Effector memory CD4-positive, alpha-beta T cell (primary cell): ENCODE measurements around the gene RBMS3.

Experiments
- DNase-seq, 3 donors: peaks; one replicate each; pipeline ENCODE4 v3.0.0-alpha.2; 2020
- H3K27ac ChIP-seq: 2 replicates; pipeline ENCODE4 v1.7.0; 2013; ENCODE audit warnings: mild to moderate bottlenecking, low read length, moderate library complexity; ENCODE audit not compliant: insufficient read depth, poor library complexity, severe bottlenecking
- H3K27me3 ChIP-seq: replicated peaks from 2 replicates; pipeline ENCODE4 v1.7.0; 2013; ENCODE audit warnings: mild to moderate bottlenecking, low read length; ENCODE audit not compliant: insufficient read depth, control insufficient read depth, poor library complexity, severe bottlenecking
- H3K36me3 ChIP-seq: 2 replicates; pipeline ENCODE4 v1.7.0; 2013; ENCODE audit warnings: mild to moderate bottlenecking, low read length, moderate library complexity; ENCODE audit not compliant: control insufficient read depth, insufficient read depth
- H3K4me1 ChIP-seq: 2 replicates; pipeline ENCODE4 v1.7.0; 2013; ENCODE audit warnings: low read length, mild to moderate bottlenecking; ENCODE audit not compliant: control insufficient read depth, insufficient read depth, poor library complexity, severe bottlenecking
- H3K4me3 ChIP-seq: 2 replicates; pipeline ENCODE4 v1.7.0; 2013; ENCODE audit warnings: low read length, low read depth, mild to moderate bottlenecking; ENCODE audit not compliant: insufficient read depth, poor library complexity, severe bottlenecking
- H3K9me3 ChIP-seq: 2 replicates; pipeline ENCODE4 v1.7.0; 2013; ENCODE audit warnings: mild to moderate bottlenecking, low read length, moderate library complexity; ENCODE audit not compliant: control insufficient read depth

RBMS3 gene

DNA sequence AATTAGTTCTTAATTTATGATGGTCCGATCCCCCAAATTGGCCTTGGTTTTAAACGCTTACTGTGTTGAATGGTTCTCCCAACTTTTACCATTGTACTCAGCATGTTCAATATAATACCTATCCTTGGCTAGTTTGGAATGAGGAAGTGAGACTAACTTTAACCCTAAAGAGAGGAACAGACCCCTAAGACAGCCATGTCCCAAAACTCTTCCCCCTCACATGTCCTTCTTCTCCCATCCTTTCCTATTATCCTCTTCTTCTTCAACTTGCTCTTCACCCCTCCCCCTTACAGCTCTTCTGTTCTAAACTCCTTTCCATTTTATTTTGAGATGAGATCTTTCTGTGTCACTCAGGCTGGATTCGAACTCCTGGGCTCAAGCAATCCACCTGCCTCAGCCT is 116.5 kb downstream of the RBMS3 start:
- H3K4me3 ChIP-seq: no peak overlapping the region
- no peaks in the 10 kb centered on the region for H3K27me3 ChIP-seq
- H3K27ac ChIP-seq: no peak overlapping the region
- no peak for DNase-seq
- no peaks in the 10 kb centered on the region for H3K4me1 ChIP-seq
- no peaks in the 10 kb centered on the region for H3K9me3 ChIP-seq
- no peaks in the 10 kb centered on the region for H3K36me3 ChIP-seq

DNA sequence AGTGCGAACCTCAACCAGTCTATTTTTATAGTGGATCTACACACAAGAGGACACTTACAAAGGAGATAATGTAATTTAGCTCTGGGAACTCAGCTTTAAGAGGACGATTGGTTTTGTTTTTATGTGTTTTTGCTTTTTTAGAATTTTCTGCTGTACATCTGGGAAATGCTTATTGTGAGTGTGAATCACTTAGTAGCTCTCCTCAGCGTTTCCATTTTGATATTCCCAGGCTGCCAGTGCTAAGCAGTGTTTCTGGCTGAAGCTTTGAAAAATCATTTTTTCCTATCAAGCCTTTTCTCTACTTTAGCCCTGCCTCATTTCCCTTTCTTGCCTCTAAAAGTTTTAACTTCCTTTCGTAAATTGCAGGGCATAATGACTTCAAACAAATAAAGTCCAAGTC is 117.9 kb downstream of the RBMS3 start:
- no peak for DNase-seq
- Histone ChIP-seq H3K36me3 (no peaks in the 10 kb centered on the region), H3K4me1 (no peaks in the 10 kb centered on the region), H3K27ac (no peak overlapping the region), H3K27me3 (no peaks in the 10 kb centered on the region), H3K4me3 (no peak overlapping the region), H3K9me3 (no peaks in the 10 kb centered on the region)

- Histone ChIP-seq H3K9me3 (no peaks in the 10 kb centered on the region), H3K36me3 (no peaks in the 10 kb centered on the region), H3K4me1 (no peaks in the 10 kb centered on the region), H3K4me3 (no peak overlapping the region), H3K27me3 (no peaks in the 10 kb centered on the region), H3K27ac (no peak overlapping the region)
- DNase-seq: no peak
These were observed 125.5 kb downstream of the RBMS3 start for GRCh38 chr3:29406291-29406832.

DNA sequence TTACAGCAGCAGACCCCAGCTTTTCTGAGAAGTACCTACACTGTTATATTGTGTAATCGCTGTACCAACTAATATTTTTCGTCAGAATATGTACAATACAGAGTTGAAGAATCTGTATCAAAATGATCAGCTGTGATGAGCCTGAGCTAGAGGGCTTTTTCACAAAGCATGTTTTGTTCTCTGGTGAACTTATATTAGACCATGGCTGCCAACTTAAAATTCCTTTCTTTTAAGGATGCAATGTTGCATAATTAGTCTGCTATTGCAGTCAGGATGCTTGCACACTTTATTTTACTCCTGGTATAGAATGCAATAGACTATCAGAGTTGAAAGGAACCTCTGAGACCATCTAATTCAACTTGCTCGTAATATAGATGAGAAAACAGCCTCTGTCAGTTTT is 127.8 kb downstream of the RBMS3 start:
- no peak for DNase-seq

DNA sequence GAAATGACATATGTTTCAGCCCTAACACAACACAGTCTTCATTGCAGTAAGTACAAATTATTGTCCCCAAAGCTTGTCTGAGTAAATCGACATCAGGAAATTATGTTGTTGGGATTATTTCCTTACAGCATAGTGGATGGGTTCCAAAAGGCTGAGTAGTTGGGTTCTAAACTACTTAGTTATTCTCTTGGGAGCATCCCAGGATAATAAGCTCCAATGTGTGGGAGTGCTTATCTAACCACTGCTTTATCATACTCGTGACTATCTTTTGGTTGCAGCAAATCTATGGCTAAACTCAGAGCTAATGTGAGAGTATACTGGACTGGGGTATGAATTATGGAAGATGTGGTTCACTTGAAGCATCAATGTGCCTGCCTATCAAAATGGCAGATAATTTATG is 128.5 kb downstream of the RBMS3 start:
- H3K36me3 ChIP-seq: no peaks in the 10 kb centered on the region
- no peaks in the 10 kb centered on the region for H3K27me3 ChIP-seq
- no peak overlapping the region for H3K27ac ChIP-seq
- no peaks in the 10 kb centered on the region for H3K9me3 ChIP-seq
- no peak overlapping the region for H3K4me3 ChIP-seq
- H3K4me1 ChIP-seq: no peaks in the 10 kb centered on the region
- DNase-seq: no peak

More for the DNA sequence above, 127.8 kb downstream of the RBMS3 start:
- no peaks in the 10 kb centered on the region for H3K36me3 ChIP-seq
- no peak overlapping the region for H3K27ac ChIP-seq
- no peaks in the 10 kb centered on the region for H3K4me1 ChIP-seq
- no peaks in the 10 kb centered on the region for H3K9me3 ChIP-seq
- H3K27me3 ChIP-seq: no peaks in the 10 kb centered on the region
- no peak overlapping the region for H3K4me3 ChIP-seq

GRCh38 chr3:29410220-29410619 is 129.3 kb downstream of the RBMS3 start:
- H3K4me3 ChIP-seq: no peak overlapping the region
- no peaks in the 10 kb centered on the region for H3K9me3 ChIP-seq
- no peaks in the 10 kb centered on the region for H3K36me3 ChIP-seq
- no peak for DNase-seq
- no peaks in the 10 kb centered on the region for H3K4me1 ChIP-seq
- H3K27ac ChIP-seq: no peak overlapping the region
- no peaks in the 10 kb centered on the region for H3K27me3 ChIP-seq

- Histone ChIP-seq H3K4me1 (no peaks in the 10 kb centered on the region), H3K36me3 (no peaks in the 10 kb centered on the region), H3K4me3 (no peak overlapping the region), H3K27me3 (no peaks in the 10 kb centered on the region), H3K9me3 (no peaks in the 10 kb centered on the region), H3K27ac (no peak overlapping the region)
- no peak for DNase-seq
These were observed 130.0 kb downstream of the RBMS3 start for GRCh38 chr3:29410660-29411405.

GRCh38 chr3:29412110-29412509 is 131.2 kb downstream of the RBMS3 start:
- H3K4me3 ChIP-seq: no peak overlapping the region
- H3K9me3 ChIP-seq: no peaks in the 10 kb centered on the region
- no peaks in the 10 kb centered on the region for H3K36me3 ChIP-seq
- H3K27me3 ChIP-seq: no peaks in the 10 kb centered on the region
- no peaks in the 10 kb centered on the region for H3K4me1 ChIP-seq
- DNase-seq: no peak
- H3K27ac ChIP-seq: no peak overlapping the region

DNA sequence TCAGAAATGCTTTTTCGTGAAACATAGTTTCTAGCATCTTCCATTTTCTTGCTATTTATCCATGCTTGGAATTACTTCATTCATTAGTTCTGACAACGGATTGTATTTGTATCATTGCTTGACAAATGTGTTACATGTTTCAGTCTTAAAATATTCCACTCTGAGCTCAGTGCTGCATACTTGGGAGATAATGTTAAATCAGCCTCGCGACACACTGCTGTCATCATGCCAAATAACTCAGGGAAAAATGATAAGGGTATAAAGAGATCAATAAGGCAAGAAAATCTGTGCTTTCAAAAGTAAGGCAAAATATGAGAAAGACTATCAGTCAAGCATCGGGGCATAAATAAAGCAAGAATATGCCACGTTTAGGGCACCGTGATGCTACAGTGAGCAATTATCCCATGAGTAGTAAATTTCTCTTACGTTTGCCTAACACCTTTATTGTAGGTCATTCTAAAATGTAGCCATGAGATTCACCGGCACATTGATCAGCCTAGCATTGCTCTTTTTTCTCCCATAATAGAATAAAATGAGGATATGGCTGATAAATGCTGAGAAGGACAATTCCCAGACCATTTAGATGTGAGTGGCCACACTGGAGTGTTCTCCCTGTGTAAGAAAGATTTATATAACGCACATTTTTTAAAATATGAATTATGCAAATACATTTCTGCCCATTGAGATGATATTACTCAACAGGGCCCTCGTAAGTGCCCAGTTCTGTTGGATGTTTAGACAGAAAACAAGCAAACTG is 133.8 kb downstream of the RBMS3 start:
- H3K36me3 ChIP-seq: no peaks in the 10 kb centered on the region
- DNase-seq: no peak
- no peaks in the 10 kb centered on the region for H3K9me3 ChIP-seq
- H3K4me1 ChIP-seq: no peaks in the 10 kb centered on the region
- no peak overlapping the region for H3K27ac ChIP-seq
- no peak overlapping the region for H3K4me3 ChIP-seq
- H3K27me3 ChIP-seq: no peaks in the 10 kb centered on the region
